HK-2 (cell line): ENCODE data around the gene CTBP2.
"Not testable (repeated sequence)": the region's sequence is repeated elsewhere in the genome, so short reads cannot be mapped to it uniquely, and the experiment has no call there.

Experiments used
- DNase-seq: peaks from one replicate; pipeline ENCODE4 v3.0.0-alpha.2; 2018; ENCODE audit not compliant: unreplicated experiment

CTBP2 gene

DNA sequence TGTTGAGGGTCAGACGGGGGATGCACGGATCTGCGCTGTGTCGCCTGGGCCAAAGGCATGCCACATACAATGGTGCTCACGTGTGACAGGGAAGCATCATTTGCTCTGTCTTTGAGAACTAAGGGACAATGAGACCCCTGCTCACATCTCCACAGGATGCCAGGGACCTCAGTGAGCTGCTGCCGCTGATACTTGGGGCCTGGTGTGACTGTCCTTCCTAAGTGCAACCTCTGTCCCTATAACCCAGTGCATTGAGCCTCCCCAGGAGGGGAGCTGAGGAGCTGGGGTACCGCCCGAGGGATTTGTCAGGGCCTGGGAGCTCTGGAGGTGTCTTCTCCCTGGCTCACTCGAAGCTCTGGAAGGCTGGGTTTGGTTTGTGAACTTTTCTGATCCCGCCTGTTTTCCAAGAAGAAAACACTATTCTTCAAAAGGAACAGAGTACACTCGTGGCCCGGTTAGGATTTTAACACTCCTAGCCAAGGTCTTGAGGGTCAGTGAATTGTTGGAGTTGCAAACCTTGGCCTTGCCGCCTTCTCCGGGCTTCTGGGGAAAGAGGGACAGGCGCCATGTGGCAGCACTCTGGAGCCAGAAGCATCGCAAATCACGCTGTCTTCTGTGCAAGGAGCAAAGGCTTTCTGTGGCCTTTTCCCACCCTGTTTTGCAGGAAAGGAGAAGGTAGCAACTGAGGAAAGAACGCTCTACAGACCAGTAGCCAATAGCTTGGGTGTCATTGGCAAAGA is 26.2 kb upstream of the CTBP2 start:
- no peak for DNase-seq

DNA sequence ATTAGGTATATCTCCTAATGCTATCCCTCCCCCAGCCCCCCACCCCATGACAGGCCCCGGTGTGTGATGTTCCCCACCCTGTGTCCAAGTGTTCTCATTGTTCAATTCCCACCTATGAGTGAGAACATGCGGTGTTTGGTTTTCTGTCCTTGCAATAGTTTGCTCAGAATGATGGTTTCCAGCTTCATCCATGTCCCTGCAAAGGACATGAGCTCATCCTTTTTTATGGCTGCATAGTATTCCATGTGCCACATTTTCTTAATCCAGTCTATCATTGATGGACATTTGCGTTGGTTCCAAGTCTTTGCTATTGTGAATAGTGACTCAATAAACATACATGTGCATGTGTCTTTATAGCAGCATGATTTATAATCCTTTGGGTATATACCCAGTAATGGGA is 18.7 kb upstream of the CTBP2 start:
- DNase-seq, result not testable (repeated sequence)

DNA sequence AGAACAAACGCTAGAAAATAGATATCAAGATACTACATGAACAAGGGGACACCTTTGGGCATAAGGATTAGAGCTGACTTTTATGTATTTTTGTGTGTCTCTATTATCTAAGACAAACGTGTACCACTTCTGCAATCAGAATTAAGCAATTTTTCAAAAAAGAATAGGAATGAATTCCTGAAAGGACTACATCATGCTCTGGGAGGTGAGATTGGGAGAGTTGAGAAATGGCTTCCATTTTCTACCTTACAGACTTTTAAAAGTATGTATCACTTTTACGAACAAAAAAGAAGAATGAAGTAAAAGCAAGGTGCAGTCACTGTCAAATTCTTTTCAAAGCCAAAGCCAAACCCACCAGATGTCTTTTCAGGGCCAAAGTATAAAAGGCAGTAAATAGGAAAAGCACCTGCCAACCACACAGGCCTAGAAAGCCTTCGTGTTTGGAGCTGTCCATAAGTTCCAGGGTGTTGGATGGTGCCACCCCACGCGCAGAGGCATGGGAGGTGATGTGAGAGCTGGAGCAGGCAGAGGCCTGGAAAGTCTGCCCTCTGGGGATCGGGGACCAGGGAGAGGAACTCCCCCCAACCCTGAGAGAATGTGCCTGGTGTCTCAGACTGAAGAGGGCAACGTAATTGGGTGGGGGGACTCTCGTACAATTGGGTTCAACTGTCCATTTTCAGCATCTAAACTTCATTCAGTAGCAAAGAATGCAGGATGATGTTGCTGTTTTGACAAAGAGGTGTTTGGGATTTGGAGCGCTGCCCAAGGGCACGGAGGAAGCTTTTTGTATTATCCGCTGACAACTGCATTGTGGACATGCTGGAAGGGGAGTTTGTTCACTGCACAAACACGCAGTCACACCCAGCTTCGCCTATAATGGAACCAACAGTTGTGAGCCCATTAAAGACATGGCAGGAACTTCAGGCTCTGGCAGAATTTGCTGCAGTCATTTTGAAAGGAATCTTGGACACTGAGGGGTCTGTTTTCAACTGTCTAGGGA is 17.6 kb upstream of the CTBP2 start:
- DNase-seq, result no peak

DNA sequence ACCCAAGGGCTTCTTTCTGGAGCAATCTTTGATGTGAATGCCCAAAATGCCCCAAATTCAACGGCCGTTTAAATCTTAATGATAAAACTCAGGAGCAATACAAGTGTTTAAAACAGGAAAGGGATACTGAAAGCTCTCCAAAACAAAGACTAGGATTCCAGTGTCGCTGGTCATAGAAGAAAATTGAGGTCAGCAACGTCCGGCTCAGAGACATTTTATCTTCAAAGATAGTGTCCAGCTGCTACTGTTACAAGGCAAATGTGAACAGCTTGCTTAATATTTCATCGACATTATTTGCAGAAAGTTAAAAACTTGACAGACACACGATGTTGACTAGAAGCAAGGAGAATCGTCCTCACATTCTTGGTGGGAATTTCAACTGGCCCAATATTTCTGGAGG is 15.4 kb upstream of the CTBP2 start:
- DNase-seq, result no peak

DNA sequence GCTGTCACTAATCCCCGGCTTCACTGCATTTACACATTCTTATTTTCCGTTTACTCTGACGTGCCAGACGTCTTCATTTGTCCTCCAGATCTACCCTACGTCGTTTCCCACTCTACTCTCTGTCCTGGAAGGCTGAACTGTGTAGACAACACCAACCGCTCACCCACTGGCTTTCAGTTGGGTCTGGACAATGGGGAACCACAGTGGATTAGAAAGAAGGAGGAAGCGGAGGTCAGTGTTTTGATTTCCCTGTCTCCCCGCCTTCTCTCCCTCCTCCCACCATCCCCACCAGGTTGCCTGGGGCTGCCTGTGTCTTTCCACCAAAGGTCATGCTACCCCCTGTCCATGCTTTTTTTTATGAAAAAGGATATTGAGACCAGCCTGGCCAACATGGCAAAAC is 14.0 kb upstream of the CTBP2 start:
- no peak for DNase-seq

DNA sequence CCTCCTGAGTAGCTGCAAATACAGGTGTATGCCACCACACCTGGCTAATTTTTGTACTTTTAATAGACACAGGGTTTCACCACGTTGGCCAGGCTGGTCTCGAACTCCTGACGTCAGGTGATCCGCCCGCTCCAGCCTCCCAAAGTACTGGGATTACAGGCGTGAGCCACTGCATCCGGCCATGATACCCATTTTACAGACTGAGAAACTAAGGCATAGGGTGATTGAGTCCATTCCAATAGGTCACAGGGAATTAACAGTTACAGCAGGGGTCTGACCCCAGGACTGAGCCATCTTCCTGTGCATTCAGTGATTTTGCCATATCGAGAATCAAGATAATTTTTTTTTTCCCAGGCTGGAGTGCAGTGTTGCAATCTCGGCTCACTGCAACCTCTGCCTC is 12.3 kb upstream of the CTBP2 start:
- no peak for DNase-seq

DNA sequence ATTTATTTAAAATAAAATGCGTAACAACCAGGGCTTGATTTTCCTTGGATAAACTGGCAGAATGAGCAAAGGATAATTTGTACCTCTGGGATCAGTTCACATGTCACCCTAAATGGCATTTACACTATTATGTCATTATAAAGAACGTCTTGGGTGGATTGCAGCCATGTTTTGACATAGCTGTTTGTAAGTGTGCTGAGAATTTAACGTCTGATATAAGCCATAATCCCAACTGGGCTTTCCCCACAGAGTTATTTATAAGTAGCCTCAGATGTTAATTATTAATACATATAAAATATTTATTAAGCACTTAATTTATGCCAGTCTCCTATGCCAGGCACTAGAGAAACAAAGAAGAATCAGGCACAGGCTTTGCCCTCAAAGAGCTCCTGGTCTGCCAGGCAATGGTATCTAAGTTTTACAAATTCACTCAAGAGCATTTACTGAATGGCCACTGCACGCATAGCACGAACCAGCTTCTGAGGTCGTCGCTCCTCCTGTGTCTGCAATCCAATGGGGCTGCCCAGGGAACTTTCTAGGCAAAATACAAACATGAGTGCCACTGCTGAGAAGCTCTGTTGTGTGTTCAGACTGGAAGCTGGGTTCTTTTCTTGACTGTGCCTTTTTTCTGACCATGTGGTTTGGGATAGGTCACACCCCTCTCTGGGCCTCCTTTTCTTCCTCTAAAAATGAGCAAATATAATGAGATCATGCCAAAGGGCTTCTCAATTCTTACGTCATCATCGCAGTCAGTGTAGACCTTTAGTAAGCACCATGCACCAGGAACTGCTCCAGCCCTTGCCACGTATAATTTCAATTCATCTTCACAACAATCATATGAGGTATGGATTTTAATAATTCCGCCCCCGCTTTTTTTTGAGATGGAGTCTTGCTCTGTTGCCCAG is 11.3 kb upstream of the CTBP2 start:
- no peak for DNase-seq

DNA sequence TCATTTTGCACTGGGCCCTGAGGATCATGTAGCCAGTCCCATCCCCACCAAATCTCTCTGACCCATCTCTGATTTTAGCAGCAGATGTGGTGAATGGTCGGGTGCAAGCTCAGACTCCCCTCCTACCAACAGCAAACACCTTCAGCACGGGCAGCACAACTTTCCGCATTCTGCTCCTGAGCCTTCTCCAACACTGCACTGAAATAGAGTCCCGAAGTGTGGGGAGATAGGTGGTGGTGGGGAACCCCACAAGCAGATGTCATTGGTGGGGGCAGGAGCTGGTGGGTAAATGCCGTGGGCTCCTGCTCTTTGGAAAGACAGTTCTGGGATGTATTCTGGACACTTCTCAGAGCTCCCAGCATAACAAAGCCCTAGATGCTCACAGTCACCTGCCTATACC is 9.6 kb upstream of the CTBP2 start:
- DNase-seq, result no peak

DNA sequence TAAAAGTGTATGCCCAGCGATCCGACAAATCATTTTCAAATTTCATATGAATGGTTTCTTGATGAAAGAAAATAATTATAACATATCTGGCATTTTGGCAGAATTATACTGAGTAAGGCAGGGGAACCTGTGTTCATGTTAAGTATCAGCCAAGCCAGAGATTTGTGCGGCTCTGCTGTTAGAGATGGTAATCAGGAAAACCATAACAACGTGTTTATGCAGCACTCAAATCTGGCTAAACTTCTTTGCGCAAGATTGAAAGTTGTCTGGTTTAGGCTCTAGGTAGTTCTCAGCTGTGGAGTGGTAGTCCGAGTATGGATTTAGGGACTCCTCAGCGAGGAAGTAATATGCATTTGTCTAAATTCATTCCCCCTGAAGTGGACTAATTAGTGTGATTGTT is 8.9 kb upstream of the CTBP2 start:
- DNase-seq, result no peak

DNA sequence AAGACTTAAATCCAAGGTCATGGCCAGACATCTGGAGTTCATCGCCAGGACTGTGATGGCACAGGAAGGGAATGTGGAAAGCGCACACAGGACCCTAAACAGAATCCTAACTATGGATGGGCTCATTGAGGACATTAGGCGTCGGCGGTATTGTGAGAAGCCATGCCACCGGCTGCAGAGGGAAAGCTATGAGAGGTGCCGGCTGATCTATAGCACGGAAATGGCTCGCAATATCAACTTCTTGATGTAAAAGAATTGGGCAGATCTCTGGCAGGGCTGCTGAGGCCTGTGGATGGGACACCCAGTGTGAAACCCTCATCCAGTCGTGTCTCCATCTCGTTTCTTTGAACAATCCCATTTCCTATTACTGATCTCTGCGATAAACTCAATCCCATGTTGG is 6.3 kb upstream of the CTBP2 start:
- DNase-seq, result no peak

DNA sequence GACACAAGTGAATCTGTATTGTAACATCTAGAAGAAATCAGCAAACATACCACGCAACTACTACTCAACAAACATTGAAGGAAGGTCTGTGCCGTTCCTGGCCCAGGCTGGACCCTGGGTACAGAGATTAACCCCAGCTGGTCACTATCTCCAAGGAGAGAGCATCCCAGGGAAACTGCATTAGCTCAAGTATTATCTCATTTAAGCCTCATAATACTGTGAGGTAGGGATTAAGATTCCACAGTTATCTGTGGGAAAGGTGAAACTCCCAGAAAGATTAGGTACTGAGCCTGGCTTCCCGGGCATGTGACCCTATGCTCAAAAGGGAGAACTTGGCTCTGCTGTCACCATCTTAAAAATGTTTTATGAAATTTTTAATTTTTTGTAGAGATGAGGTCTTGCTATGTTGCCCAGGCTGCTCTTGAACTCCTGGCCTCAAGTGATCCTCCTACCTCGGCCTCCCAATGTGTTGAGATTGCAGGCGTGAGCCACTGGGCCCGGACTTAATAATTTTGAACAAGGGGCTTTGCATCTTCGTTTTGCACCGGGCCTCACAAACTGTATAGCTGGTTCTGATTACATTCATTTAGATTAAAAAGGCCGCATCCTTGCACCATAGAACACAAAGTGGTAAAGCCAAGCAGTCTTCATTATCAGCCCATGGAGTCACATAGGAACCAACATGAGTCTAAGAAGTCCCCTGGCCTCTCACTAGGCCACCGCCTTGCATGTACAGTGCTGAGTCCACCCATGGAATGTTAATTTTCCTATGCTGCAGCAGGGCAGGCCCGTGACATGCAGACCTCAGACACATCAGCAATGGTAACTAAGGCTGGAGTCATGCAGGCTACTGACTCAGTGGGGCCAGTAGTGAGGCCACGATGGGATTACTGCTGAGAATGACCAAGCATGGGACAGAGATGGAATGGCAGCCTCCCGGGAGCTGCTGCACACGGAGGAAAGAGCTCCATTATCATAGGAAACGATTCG is 5.5 kb upstream of the CTBP2 start:
- DNase-seq, result no peak

DNA sequence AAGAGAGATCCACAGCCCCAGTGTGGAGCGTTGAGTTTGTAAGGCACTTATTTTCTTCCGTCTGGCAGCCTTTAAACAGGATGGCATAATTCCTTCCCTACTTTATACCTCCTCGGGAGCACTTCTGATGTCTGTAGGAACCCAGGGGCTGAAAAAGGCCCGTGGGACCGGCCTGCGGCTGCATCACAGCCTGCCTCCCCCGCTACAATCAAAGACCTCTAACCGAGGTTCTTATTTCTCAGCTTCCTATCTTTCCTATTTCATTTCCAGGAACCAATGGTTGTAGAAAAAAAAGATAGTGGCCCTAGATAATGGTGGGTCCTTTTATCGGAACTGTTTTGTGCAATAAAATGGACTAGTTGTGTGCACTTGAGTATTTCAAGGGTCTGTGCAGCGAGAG is 4.1 kb upstream of the CTBP2 start:
- DNase-seq, result no peak

DNA sequence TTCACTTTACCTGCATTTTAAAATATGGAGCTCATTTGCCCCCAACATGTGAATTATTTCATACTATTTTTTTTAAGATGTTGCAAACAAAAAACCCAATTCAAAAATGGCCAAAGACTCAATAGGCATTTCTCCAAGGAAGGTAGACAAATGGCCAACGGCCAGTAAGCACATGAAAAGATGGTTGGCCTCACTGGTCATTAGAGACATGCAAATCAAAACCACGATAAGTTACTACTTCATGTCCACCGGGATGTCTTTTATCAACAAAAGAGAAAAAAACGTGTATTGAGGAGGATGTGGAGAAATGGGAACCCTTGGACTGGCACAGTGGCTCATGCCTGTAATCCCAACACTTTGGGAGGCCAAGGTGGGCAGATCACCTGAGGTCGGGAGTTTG is 3.4 kb upstream of the CTBP2 start:
- DNase-seq, result no peak

DNA sequence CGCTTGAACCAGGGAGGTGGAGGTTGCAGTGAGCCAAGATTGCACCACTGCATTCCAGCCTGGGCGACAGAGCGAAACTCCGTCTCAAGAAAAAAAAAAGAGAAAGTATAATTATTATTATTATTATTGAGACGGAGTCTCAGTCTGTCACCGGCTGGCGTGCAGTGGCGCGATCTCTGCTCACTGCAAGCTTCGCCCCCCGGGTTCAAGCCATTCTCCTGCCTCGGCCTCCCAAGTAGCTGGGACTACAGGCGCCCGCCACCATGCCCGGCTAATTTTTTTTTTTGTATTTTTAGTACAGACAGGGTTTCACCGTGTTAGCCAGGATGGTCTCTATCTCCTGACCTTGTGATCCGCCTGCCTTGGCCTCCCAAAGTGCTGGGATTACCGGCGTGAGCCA is 2.9 kb upstream of the CTBP2 start:
- not testable (repeated sequence) for DNase-seq

DNA sequence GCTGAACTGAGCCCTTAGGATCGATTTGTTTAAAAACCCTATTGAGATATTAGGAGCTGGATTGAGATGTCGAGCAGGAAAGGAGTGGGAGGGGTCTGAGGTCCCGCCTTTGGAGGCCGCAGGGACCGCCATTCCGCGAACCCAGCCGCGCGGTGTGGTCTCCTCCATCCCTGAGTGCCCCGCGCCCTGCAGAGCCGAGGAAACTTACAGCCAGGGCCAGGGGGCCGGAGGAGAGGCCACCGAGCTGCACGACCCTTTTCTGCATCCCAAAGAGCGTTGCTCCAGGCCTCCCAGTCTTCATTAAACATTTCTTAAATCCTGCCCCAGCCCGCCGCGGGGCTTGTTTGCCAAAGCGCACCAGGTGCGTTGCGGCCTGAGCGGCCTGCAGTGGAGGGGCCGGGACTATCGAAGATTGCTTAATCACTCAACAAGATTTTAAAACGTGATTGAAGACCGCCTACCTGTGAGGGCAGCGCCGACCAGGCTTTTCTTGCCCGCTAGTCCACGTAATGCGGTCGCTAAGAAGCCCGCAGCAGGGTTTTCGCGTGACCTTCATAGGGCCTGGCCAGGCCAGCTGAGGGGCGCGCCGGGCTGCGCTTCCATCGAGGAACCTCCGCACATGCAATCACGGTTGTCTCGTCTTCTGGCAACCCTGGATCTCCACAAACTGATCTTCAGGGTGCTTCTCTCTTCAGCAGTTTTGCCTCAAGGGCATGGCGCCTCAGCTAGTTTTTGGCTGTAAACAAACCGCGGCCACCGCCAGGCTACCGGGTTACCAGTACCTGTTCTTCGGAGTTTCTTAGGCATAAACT is 2.0 kb upstream of the CTBP2 start:
- no peak for DNase-seq

DNA sequence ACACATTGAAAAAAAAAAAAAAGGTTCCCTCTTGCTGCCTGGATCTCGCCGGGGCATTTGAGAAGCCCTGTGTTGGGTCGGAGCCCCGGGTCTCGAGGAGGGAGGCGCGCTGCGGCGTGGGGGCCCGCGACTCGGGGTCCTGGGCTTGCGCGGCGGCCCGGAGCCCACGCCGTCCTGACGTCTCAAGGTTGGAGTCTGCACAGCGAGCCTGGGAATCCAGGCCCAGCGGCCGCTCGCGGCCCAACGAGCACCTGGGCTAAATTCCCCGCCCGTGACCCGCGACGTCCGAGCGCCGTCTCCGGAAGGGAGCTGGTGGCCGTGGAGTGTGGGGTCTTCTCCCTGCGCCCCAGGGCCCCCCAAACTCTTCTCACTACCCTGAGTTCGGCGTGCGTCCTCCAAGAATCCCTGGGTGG is 1.4 kb upstream of the CTBP2 start:
- DNase-seq, result no peak

DNA sequence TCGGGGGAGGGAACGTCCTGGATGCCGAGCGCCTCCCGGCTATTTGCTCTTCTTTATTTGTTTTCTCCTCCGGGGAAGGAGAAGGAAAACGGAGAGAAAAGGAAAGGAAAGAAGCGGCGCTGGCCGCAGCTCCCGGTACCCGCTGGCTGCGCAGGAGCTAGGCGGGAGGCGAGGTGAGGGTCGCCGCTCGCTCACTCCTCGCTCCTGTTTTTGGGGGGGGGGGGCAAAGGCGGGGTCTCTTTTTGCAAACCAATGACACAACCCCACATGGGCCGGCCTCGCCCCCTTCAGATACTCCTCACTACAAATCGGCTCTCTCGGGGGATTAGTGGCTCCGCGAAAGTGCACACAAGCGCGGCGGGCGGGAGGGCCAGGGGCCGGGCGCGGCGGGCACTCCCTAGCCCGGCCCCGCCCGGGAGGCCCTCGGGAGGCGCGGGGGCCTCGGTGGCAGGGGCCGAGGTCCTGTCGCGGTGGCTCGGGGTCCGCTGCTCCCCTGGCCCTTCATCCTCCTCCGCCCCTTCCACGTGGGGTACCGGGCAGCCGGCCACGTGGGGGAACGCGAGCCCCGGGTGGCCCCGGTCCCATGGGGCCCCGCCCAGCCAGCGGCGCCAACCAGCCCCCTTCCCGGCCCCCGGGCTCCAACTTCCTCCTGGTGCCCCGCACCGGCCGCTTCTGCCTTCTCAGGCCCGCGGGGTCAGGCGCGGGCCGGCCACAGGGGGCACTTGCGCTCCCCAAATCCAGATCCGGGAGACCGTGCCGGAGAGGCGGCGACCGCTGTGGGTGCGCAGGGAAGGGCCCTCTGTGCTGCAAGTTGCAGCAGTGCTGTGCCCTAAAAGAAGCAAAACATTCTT is 718 bp upstream of the CTBP2 start:
- peak; percentile 89 for DNase-seq

DNA sequence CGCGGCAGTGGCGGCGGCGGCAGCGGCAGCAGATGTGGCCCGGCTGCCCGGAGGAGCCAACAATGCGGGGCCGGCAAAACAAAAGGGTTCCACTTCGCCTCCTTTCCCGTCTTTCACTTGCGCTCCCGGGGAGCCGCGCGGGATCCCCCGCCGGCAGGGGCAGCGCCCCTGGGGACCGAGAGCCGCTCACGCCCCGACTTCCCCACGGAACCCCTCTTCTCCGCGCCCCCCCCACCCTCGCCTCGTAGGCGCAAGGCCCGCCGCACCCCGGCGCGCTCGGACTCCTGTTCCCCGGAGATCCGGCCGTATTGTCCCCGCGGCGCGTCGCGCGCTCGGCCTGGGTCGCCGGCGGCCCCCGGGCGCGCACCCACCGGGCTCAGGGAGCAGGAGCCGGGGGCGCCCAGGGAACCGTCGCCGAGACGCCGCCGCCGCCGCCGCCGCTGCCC is 854 bp downstream of the CTBP2 start:
- peak; percentile 51 for DNase-seq
